A549 (cell line): ENCODE measurements around the gene JMJD8. TPM values are rescaled to one million over a fixed set of nuclear protein-coding genes. Genes with fewer than 3 reads are reported as not detected.
A peak's percentile ranks its signal among the peaks of the same experiment; 100 is the strongest.

ENCODE experiments used
- ATAC-seq, 2 experiments: fragments of 200-7000 bp in 1 of 2; fragments of >200 bp in 1 of 2; cut with Nextera tagmentation in 1 of 2; cut with Tn5 transposase in 1 of 2; 3 replicates each; pipeline versions ENCODE4 v1.8.0 to v1.9.1; 2018 to 2020; ENCODE audit warnings: mild to moderate bottlenecking in 1 of 2, moderate library complexity in 1 of 2
- CTCF ChIA-PET: fragments of 300-600 bp; sonication (Branson Sonifier 250); formaldehyde crosslinking; extraction: SDS; loops from one replicate; lab custom pipeline; 2021; ENCODE audit warnings: antibody characterized with exemption, inconsistent platforms; lab: Yijun Ruan, JAX
- POLR2A ChIA-PET: fragments of 350-600 bp; formaldehyde crosslinking; extraction: SDS; loops from one replicate; lab custom pipeline; 2021; ENCODE audit warnings: antibody characterized with exemption, inconsistent platforms; lab: Yijun Ruan, JAX
- DNase-seq, 2 experiments: peaks; one replicate each; pipeline versions ENCODE4 v3.0.0 to v3.0.0-alpha.2; 2011 to 2016; ENCODE audit warnings: low read depth in 1 of 2, low spot score in 1 of 2
- FAIRE-seq: peaks from 2 replicates; lab custom pipeline; 2011; peaks lifted over from hg19 to GRCh38; lab: Jason Lieb, UNC
- H3K27ac ChIP-seq, 2 experiments: fragments of >200 bp; sonication (Bioruptor Twin); formaldehyde crosslinking; 3 replicates each; pipeline ENCODE4 v1.5.1; 2016 to 2017
- H3K4me1 ChIP-seq: fragments of >200 bp; sonication (Bioruptor Twin); formaldehyde crosslinking; 3 replicates; pipeline ENCODE4 v1.6.1; 2016
- H3K4me2 ChIP-seq: fragments of >200 bp; sonication (Bioruptor Twin); formaldehyde crosslinking; 3 replicates; pipeline ENCODE4 v1.6.1; 2016
- H3K4me3 ChIP-seq: fragments of >200 bp; sonication (Bioruptor Twin); formaldehyde crosslinking; 3 replicates; pipeline ENCODE4 v1.5.1; 2016
- H3K9me3 ChIP-seq: fragments of >200 bp; sonication (Bioruptor Twin); formaldehyde crosslinking; 3 replicates; pipeline ENCODE4 v1.6.1; 2016
- BHLHE40 ChIP-seq: IDR thresholded peaks from 2 replicates; pipeline ENCODE4 v1.6.1; 2012; ENCODE audit warnings: low read depth, low read length, inconsistent platforms
- EHMT2 ChIP-seq: fragments of 200-600 bp; sonication (generic); IDR thresholded peaks from 2 replicates; pipeline ENCODE4 v1.6.1; 2016; ENCODE audit warnings: antibody characterized with exemption, low read depth, mild to moderate bottlenecking, moderate library complexity
- EP300 ChIP-seq, 2 experiments: fragments of >200 bp; sonication (Bioruptor Twin); formaldehyde crosslinking; IDR thresholded peaks; 2 replicates in 1 of 2; 3 replicates in 1 of 2; pipeline ENCODE4 v1.6.1; 2016 to 2017
- MYC ChIP-seq: IDR thresholded peaks from 2 replicates; pipeline ENCODE4 v1.6.1; 2012; ENCODE audit warnings: mild to moderate bottlenecking, inconsistent platforms, low read length, improper control_type of control experiment, borderline replicate concordance
- PHF8 ChIP-seq: fragments of 200-600 bp; sonication (generic); IDR thresholded peaks from 2 replicates; pipeline ENCODE4 v1.6.1; 2016; ENCODE audit warnings: low read depth, mild to moderate bottlenecking, antibody characterized with exemption, moderate library complexity, borderline replicate concordance
- POLR2AphosphoS2 ChIP-seq: conservative IDR thresholded peaks from 2 replicates; pipeline ENCODE4 v1.6.1; 2012; ENCODE audit warnings: low read length, improper control_type of control experiment, inconsistent platforms
- RARB ChIP-seq: fragments of 250-450 bp; sonication (Bioruptor Pico); IDR thresholded peaks from 2 replicates; pipeline ENCODE4 v1.8.0; 2021; ENCODE audit warnings: mild to moderate bottlenecking, moderate library complexity
- TFCP2L1 ChIP-seq: fragments of 250-450 bp; sonication (Bioruptor Pico); IDR thresholded peaks from 2 replicates; pipeline ENCODE4 v1.5.0; 2021; ENCODE audit warnings: mild to moderate bottlenecking
- TP53 ChIP-seq: fragments of 250-450 bp; sonication (Bioruptor Pico); IDR thresholded peaks from 2 replicates; pipeline ENCODE4 v1.5.0; 2021; ENCODE audit warnings: mild to moderate bottlenecking, moderate library complexity
- ZFP36 ChIP-seq: fragments of 450-650 bp; IDR thresholded peaks from 2 replicates; pipeline ENCODE4 v1.6.1; 2014; ENCODE audit warnings: borderline replicate concordance; ENCODE audit not compliant: partially characterized antibody
- WGBS: methylation state at CpG from one replicate; pipeline ENCODE4 v1.1.6; 2017; ENCODE audit errors: missing lambda C conversion rate; 5-methylcytosine and 5-hydroxymethylcytosine counted together
- polyA plus RNA-seq, 4 experiments: library from polyadenylated mRNA; depleted of rRNA in 3 of 4; stranded (reverse); fragments of >200 nt; fragmentation: RNase III in 1 of 4; extraction: RNeasy Plus Mini Kit Qiagen cat#74134 plus additional on column Dnase treatment in 1 of 4; gene quantifications; 2 replicates in 3 of 4; 3 replicates in 1 of 4; pipeline ENCODE4 v1.2.3, GENCODE V29; 2011 to 2017
- TF ChIP-seq, protein P1 (sequence below): IDR thresholded peaks from 2 replicates; pipeline ENCODE4 v1.6.1; 2012
- TF ChIP-seq, protein P2 (sequence below): IDR thresholded peaks from 2 replicates; pipeline ENCODE4 v1.6.1; 2012
- TF ChIP-seq, protein P3 (sequence below): IDR thresholded peaks from 2 replicates; pipeline ENCODE4 v1.6.1; 2012; ENCODE audit warnings: low read depth, borderline replicate concordance
- TF ChIP-seq, protein P4 (sequence below): fragments of 450-650 bp; IDR thresholded peaks from 2 replicates; pipeline ENCODE4 v1.6.1; 2014; ENCODE audit warnings: antibody characterized with exemption
- TF ChIP-seq, protein P5 (sequence below): fragments of 250-450 bp; sonication (Bioruptor Pico); IDR thresholded peaks from 2 replicates; pipeline ENCODE4 v1.5.0; 2020; ENCODE audit warnings: low read depth, mild to moderate bottlenecking, moderate library complexity

JMJD8 gene
- polyA plus RNA-seq, 2 of the 4 experiments (the other 2 are of a cell fraction) = 37.5 to 72.6 TPM

DNA sequence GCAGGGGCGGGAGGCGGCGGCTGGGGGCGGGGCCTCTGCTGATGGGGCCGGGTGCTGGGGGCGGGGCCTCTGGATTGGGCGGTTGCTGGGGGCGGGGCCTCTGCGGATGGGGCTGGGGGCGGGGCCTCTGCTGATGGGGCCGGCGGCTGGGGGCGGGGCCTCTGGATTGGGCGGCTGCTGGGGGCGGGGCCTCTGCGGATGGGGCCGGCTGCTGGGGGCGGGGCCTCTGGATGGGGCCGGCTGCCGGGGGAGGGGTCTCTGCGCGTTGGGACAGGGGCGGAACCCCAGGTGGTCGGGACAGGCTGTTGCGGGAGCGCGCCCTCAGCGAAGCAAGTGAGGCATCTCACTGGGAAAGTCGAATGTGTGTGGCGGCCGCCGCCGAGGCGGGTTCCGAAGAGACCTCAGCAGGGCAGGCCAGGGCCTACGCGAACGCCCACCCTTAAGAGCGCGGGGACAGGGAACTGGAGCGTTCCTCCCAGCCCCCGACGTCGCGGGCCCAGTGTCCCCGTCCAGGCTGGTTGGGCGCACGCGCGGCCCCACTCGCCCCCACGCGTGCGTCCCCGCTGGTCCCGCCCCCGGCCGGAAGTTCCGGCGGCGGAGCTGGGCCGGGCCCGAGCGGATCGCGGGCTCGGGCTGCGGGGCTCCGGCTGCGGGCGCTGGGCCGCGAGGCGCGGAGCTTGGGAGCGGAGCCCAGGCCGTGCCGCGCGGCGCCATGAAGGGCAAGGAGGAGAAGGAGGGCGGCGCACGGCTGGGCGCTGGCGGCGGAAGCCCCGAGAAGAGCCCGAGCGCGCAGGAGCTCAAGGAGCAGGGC lies 4.1 kb downstream of the JMJD8 start, which contains the start of gene STUB1 (continued):
- TF ChIP-seq POLR2AphosphoS2 (no peak), TP53 (peak; percentile 54; the same call in 1 of the 2 replicates)
- TF ChIP-seq, protein P1, sequence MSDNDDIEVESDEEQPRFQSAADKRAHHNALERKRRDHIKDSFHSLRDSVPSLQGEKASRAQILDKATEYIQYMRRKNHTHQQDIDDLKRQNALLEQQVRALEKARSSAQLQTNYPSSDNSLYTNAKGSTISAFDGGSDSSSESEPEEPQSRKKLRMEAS = peak; percentile 65; the same call in 1 of the 2 replicates

DNA sequence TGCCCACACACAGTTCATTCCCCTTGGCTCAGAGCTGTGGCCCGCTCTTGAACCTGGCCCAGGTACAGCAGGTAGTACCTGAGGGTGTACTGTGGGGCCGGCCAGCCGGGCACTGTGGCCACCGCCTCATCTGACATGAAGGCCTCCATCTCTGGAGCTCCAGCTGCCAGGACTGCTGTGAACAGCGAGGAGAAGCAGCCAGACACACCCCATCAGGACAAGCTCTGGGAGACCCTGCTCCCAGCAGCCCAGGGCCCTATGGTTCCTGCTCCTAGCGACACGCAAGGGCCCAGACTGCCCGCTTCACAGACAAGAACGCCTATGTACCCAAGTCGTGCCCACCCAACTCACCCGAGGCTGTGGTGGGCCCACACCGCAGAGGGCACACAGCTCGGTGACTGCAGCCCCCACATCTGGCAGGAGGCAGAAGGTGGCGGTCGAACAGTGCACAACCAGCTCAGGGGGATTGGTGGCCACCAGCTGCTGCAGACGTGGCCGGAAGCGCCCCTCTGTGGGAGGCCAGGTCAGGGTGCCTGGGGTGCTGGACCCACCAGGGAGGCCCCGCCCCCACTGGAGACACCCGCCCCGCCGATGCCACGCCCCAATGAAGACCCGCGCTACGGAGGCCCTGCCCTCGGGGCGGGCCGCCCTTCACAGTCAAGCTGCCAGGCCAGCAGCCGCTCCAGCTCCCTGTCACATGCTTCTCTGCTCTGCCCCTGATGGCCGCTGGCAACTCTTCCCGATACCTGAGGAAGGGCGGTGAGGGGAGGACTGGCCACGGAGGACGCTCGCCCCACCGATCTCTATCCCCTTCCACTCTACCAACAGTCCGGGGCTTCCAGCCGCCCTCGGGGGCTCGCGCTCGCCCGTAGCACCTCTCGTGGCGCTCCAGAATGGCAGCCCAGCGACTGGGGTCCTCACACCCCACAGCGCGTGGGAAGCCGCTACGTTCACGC lies 5.0 kb downstream of the JMJD8 start:
- peak overlapping the region; percentile 54 for H3K4me3 ChIP-seq
- ChIA-PET CTCF (interaction anchor here (0.6 to 2.3 kb wide), 6 partner anchors 9 to 54 kb away, joined by 3 to 17 read pairs (median 3); partner anchors contain the start of gene RHOT2), POLR2A (interaction anchor here (1.2 kb wide), 1 partner anchor 11 kb away, joined by 5 read pairs; the partner anchor contains the start of gene WDR24)
- no peak for FAIRE-seq
- H3K9me3 ChIP-seq = no peaks in the 10 kb centered on the region
- peak in 1 of 2 experiments; percentile 67 for DNase-seq
- ATAC-seq = peak; percentile 1 to 19; a peak in 4 of 6 replicates
- H3K4me1 ChIP-seq = peaks cover 49% of the 10 kb centered on the region
- peak overlapping the region; percentile 93 for H3K4me2 ChIP-seq
- peak overlapping the region; percentile 67 to 97 for H3K27ac ChIP-seq
- 25% methylated on average over 25 of the region's 52 CpGs for WGBS
- TF ChIP-seq, protein P2, sequence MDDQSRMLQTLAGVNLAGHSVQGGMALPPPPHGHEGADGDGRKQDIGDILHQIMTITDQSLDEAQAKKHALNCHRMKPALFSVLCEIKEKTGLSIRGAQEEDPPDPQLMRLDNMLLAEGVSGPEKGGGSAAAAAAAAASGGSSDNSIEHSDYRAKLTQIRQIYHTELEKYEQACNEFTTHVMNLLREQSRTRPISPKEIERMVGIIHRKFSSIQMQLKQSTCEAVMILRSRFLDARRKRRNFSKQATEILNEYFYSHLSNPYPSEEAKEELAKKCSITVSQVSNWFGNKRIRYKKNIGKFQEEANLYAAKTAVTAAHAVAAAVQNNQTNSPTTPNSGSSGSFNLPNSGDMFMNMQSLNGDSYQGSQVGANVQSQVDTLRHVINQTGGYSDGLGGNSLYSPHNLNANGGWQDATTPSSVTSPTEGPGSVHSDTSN = peak; percentile 20; the same call in 1 of the 2 replicates
- no peak for TF ChIP-seq EP300 (IDR thresholded peaks at IDR 0.05)
- TF ChIP-seq, protein P3, sequence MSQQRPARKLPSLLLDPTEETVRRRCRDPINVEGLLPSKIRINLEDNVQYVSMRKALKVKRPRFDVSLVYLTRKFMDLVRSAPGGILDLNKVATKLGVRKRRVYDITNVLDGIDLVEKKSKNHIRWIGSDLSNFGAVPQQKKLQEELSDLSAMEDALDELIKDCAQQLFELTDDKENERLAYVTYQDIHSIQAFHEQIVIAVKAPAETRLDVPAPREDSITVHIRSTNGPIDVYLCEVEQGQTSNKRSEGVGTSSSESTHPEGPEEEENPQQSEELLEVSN = peak; percentile 11; the same call in 1 of the 2 replicates
- TF ChIP-seq, all 56 proteins: peak for 2

DNA sequence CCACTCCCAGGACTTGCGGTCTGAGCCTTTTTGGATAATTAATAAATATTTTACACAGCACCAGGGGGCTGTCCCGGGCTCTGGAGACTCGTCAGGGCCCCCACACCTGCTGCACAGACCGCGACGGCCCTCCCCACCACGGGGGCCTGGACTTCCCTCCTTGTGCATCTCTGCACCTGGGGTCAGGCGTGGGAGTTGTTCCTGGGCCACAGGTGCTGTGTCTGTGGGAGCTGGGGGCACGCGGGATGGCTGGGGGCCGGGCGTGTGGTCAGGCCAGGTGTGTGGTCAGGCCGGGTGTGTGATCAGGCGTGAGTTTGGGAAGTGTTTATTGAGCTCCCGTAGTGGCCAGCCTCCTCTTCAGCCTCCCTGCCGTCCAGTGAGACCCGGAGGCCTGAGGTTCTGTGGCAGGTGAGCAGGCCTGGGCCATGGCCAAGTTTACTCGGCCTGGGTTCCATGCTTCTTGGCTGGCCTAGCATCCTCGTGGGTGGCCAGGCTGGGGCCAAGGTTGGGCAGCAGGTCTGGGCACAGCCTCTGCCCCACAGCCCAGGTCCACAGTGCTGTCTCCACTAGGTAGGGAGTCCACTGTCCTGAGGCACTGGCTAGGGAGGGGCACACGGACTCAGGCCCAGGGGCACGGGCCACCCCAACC lies 5.8 kb downstream of the JMJD8 start:
- WGBS = 83% methylated on average over 13 of the region's 21 CpGs
- ChIA-PET POLR2A (no interaction called here), CTCF (interaction anchor here (0.7 to 2.3 kb wide), 6 partner anchors 8 to 47 kb away, joined by 3 to 17 read pairs (median 3); partner anchors contain the start of gene RHOT2)
- peak overlapping the region in 1 of 2 experiments; percentile 97; a peak in 2 of 6 replicates for H3K27ac ChIP-seq
- H3K4me3 ChIP-seq = no peak overlapping the region
- H3K4me2 ChIP-seq = no peak overlapping the region
- TF ChIP-seq TFCP2L1 (CRISPR knock-in tag) = no peak
- no peak for TF ChIP-seq MYC
- TF ChIP-seq, protein P3 = no peak
- TF ChIP-seq, protein P4, sequence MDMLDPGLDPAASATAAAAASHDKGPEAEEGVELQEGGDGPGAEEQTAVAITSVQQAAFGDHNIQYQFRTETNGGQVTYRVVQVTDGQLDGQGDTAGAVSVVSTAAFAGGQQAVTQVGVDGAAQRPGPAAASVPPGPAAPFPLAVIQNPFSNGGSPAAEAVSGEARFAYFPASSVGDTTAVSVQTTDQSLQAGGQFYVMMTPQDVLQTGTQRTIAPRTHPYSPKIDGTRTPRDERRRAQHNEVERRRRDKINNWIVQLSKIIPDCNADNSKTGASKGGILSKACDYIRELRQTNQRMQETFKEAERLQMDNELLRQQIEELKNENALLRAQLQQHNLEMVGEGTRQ = no peak
- no peak for TF ChIP-seq PHF8
- TF ChIP-seq, protein P5, sequence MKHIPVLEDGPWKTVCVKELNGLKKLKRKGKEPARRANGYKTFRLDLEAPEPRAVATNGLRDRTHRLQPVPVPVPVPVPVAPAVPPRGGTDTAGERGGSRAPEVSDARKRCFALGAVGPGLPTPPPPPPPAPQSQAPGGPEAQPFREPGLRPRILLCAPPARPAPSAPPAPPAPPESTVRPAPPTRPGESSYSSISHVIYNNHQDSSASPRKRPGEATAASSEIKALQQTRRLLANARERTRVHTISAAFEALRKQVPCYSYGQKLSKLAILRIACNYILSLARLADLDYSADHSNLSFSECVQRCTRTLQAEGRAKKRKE (CRISPR knock-in tag) = no peak
- TF ChIP-seq RARB (CRISPR knock-in tag) = no peak
- no peak for TF ChIP-seq BHLHE40
- TF ChIP-seq ZFP36 = no peak
- TF ChIP-seq EHMT2 = no peak
- no peaks in the 10 kb centered on the region for H3K9me3 ChIP-seq
- no peak for ATAC-seq
- H3K4me1 ChIP-seq = peaks cover 48% of the 10 kb centered on the region
- no peak for FAIRE-seq
- DNase-seq = no peak
